Left ventricle myocardium inferior (tissue), 1 donor: ENCODE data around the gene RALBP1. TPM values are rescaled to one million over a fixed set of nuclear protein-coding genes. Genes with fewer than 3 reads are reported as not detected.

Experiments used
- DNase-seq: peaks from one replicate; pipeline ENCODE4 v3.0.0-alpha.2; 2020
- H3K27ac ChIP-seq: fragments of 200-600 bp; replicated peaks from 2 replicates; pipeline ENCODE4 v1.8.0; 2021
- H3K27me3 ChIP-seq: fragments of 200-600 bp; 2 replicates; pipeline ENCODE4 v1.8.0; 2021; ENCODE audit warnings: low read depth
- H3K36me3 ChIP-seq: fragments of 200-600 bp; 2 replicates; pipeline ENCODE4 v1.8.0; 2021
- H3K4me1 ChIP-seq: fragments of 200-600 bp; 2 replicates; pipeline ENCODE4 v1.8.0; 2021
- H3K4me3 ChIP-seq: fragments of 200-600 bp; 2 replicates; pipeline ENCODE4 v1.8.0; 2021; ENCODE audit warnings: mild to moderate bottlenecking, moderate library complexity
- H3K9me3 ChIP-seq: fragments of 200-600 bp; replicated peaks from 2 replicates; pipeline ENCODE4 v1.8.0; 2021
- intact Hi-C: fragments of 100-400 bp; cut with micrococcal nuclease; formaldehyde crosslinking; loops from one replicate; pipeline ENCODE4 v1.11.0; 2022
- total RNA-seq: library from RNA; stranded (reverse); fragmentation: NEBNext Ultra II Directional; extraction: Animal tissue kit (Norgen Biotek cat#: 25700); gene quantifications from one replicate; pipeline ENCODE4 v1.2.1, GENCODE V29; 2021
- TF ChIP-seq, protein P1 (sequence below): fragments of 200-600 bp; IDR thresholded peaks from 2 replicates; pipeline ENCODE4 v1.8.0; 2021; ENCODE audit warnings: antibody characterized with exemption, mild to moderate bottlenecking, borderline replicate concordance
- donor health status: DM: no; HTN: yes; CAD: no; lungs with severe emphysema.

The RALBP1 gene
- total RNA-seq, 1 donor from 2014 or later, result 46.2 TPM

DNA sequence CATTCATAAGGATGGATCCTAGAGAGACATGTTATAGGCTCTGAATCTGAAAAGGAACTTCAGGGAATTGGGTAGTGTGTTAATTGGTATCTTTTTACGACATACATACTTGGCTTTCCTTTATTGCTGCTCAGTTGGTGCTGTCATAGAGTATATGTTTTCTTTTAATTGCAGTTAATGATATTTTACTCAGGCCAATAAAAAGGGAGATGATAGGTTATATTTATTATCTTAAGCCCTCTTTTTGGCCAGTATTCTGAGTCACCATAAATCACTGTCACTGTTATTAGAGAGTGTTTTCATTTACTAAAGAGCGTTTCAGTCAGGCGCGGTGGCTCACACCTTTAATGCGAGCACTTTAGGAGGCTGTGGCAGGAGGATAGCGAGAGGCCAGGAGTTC, 47.6 kb downstream of the RALBP1 start:
- peaks cover 50% of the 10 kb centered on the region for H3K36me3 ChIP-seq

DNA sequence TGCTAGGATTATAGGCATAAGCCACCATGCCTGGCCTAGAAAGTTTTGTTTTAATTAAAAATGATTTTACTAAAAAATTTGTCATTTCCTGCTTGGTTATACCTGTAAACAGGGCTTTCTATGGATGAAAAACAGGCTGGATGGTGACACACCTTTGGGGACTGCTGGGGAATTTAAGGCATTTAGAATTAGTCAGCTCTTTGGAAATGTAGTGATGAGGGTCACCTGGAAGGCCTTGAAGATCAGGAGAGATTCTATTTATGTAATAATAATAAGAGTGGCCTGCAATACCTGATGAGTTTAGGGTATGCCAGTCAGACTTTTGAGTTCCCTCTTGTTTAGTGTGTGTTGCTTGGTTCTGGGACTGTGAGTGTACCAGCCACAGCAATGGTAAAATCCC, 51.1 kb downstream of the RALBP1 start:
- intact Hi-C loops, result no loop called here
- Histone ChIP-seq H3K27me3 (no peaks in the 10 kb centered on the region), H3K4me3 (no peak overlapping the region), H3K4me1 (no peaks in the 10 kb centered on the region), H3K36me3 (peaks cover 81% of the 10 kb centered on the region), H3K9me3 (no peaks in the 10 kb centered on the region), H3K27ac (no peak overlapping the region)
- TF ChIP-seq, protein P1, sequence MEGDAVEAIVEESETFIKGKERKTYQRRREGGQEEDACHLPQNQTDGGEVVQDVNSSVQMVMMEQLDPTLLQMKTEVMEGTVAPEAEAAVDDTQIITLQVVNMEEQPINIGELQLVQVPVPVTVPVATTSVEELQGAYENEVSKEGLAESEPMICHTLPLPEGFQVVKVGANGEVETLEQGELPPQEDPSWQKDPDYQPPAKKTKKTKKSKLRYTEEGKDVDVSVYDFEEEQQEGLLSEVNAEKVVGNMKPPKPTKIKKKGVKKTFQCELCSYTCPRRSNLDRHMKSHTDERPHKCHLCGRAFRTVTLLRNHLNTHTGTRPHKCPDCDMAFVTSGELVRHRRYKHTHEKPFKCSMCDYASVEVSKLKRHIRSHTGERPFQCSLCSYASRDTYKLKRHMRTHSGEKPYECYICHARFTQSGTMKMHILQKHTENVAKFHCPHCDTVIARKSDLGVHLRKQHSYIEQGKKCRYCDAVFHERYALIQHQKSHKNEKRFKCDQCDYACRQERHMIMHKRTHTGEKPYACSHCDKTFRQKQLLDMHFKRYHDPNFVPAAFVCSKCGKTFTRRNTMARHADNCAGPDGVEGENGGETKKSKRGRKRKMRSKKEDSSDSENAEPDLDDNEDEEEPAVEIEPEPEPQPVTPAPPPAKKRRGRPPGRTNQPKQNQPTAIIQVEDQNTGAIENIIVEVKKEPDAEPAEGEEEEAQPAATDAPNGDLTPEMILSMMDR, result no peak
- no peak for DNase-seq

More for the DNA sequence above, 47.6 kb downstream of the RALBP1 start:
- DNase-seq, result no peak
- H3K4me1 ChIP-seq, result peaks cover 5% of the 10 kb centered on the region
- TF ChIP-seq, protein P1, result no peak
- intact Hi-C loops, result no loop called here
- H3K27ac ChIP-seq, result no peak overlapping the region
- no peaks in the 10 kb centered on the region for H3K9me3 ChIP-seq
- no peak overlapping the region for H3K4me3 ChIP-seq
- no peaks in the 10 kb centered on the region for H3K27me3 ChIP-seq

DNA sequence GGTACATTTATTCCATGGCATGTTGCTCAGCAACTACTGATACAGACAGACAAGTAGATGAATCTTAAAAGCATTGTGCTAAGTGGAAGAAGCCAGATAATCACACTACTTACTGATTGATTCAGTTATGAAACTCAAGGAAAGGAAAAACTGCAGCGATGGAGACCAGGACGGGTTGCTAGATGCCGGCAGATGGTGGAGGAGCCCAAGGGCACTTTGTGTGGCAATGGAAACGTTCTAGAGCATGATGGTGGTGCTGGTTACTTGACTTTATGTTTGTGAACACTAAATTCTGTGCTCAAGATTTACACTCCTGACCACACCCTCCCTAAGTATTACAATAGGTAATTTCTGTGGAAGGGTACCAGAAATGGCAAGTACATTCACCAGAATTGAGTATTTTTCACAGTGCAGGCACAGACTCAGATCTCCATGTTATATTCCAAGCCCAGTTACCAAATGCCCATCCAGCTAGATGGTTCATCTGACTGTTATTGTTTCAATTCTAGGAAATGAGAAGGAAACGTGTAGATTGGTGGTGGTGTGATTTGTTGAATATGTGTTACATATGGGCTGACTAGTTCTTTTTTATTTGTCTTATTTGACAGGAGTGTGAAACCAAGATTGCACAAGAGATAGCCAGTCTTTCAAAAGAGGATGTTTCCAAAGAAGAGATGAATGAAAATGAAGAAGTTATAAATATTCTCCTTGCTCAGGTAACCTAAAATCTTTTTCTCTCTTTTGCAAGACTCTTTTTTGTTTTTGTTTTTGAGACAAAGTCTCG, 55.1 kb downstream of the RALBP1 start:
- DNase-seq, result no peak
- H3K4me1 ChIP-seq, result no peaks in the 10 kb centered on the region
- H3K9me3 ChIP-seq, result no peaks in the 10 kb centered on the region
- H3K27me3 ChIP-seq, result no peaks in the 10 kb centered on the region
- TF ChIP-seq, protein P1, result no peak
- intact Hi-C loops, result no loop called here
- H3K4me3 ChIP-seq, result no peak overlapping the region
- no peak overlapping the region for H3K27ac ChIP-seq
- H3K36me3 ChIP-seq, result peaks cover 89% of the 10 kb centered on the region

DNA sequence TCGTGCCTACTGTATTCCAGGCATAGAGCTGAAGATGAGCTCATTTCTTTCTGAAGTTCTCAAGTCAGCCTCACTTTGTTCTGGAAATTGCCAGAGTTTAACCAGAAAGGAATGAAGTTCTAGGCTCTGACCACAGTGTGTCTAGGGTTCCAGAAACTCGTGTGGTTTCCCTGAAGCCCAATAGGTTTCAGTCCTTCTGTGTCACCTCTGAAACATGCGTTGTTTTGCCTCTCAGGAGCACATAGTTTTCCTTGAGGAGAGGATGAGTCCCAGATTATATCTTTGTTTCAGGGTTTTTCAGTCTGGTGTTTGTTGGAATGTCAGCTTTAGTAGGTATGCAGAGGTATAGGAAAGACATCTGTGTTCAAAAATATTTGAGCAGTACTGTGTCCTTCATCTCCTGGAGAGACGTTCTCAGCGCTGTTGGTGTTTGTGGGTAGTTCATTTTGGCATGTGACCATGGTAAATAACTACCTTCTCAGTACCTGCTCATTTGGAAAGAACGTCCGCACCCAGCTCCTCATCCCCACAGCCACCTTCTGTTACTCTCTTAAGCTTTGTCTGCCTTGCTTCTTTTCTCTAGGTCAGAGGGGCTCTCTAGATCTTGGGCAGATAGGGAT, 56.6 kb downstream of the RALBP1 start:
- DNase-seq, result no peak
- Histone ChIP-seq H3K27me3 (no peaks in the 10 kb centered on the region), H3K4me3 (no peak overlapping the region), H3K9me3 (no peaks in the 10 kb centered on the region), H3K4me1 (no peaks in the 10 kb centered on the region), H3K36me3 (peaks cover 88% of the 10 kb centered on the region), H3K27ac (no peak overlapping the region)
- TF ChIP-seq, protein P1, result no peak
- intact Hi-C loops, result no loop called here

DNA sequence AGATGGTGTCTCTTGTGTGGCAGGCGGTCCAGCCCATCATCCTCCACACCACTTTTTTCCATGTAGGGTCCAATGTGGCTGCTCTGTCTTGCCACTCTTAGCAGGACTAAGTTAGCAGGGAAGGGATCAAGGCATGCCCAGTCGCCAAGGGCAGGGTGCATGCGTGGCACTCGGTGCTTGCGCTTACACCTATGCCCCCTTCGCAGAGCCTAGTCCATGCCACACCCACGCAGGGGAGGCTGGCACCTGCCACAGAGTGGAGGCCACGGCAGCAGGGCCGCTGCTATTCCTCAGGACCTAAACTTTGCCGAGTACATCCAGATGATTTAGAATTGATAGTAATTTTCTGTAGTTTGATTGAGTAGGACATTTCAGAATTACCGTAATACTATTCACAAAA, 59.5 kb downstream of the RALBP1 start:
- peaks cover 81% of the 10 kb centered on the region for H3K36me3 ChIP-seq
- TF ChIP-seq, protein P1, result no peak
- H3K27me3 ChIP-seq, result no peaks in the 10 kb centered on the region
- H3K4me1 ChIP-seq, result no peaks in the 10 kb centered on the region
- intact Hi-C loops, result no loop called here
- DNase-seq, result no peak
- H3K9me3 ChIP-seq, result no peaks in the 10 kb centered on the region
- no peak overlapping the region for H3K27ac ChIP-seq
- no peak overlapping the region for H3K4me3 ChIP-seq
